GM12878 (cell line): ENCODE data around the gene FBXO27. TPM values are rescaled to one million over a fixed set of nuclear protein-coding genes. Genes with fewer than 3 reads are reported as not detected.

ENCODE experiments used
- ATAC-seq: fragments of 200-7000 bp; cut with Tn5 transposase; 3 replicates; pipeline ENCODE4 v1.9.1; 2020; ENCODE audit warnings: mild to moderate bottlenecking, moderate library complexity
- BruUV-seq: library from RNA; stranded (reverse); fragments of 400-500 nt; replicated peaks from 2 replicates; lab custom pipeline; 2021; lab: Mats Ljungman, UMichigan
- CTCF ChIA-PET: fragments of 300-600 bp; sonication (Branson Sonifier 250); formaldehyde crosslinking; extraction: SDS; loops from one replicate; lab custom pipeline; 2021; ENCODE audit warnings: inconsistent platforms; lab: Yijun Ruan, JAX
- POLR2A ChIA-PET: fragments of 350-600 bp; formaldehyde crosslinking; extraction: SDS; loops from one replicate; lab custom pipeline; 2021; ENCODE audit warnings: inconsistent platforms; lab: Charles Lee
- RAD21 ChIA-PET: fragments of 300-600 bp; sonication (Branson Sonifier 250); formaldehyde crosslinking; loops from one replicate; lab custom pipeline; 2023; ENCODE audit warnings: antibody characterized with exemption; ENCODE audit not compliant: unreplicated experiment; lab: Charles Lee
- SMC1A ChIA-PET: fragments of 300-600 bp; sonication (Branson Sonifier 250); formaldehyde crosslinking; loops from one replicate; lab custom pipeline; 2023; ENCODE audit not compliant: unreplicated experiment, uncharacterized antibody; lab: Charles Lee
- DNase-seq: peaks from one replicate; pipeline ENCODE4 v3.0.0-alpha.2; 2011; ENCODE audit warnings: low read depth, low spot score
- FAIRE-seq: peaks from 3 replicates; lab custom pipeline; 2011; peaks lifted over from hg19 to GRCh38; lab: Jason Lieb, UNC
- H2AFZ ChIP-seq: 2 replicates; pipeline ENCODE4 v1.6.0; 2011; ENCODE audit warnings: low read depth, low read length, control low read depth; ENCODE audit not compliant: control insufficient read depth
- H3K27ac ChIP-seq: 2 replicates; pipeline ENCODE4 v1.5.1; 2011; ENCODE audit warnings: control low read depth; ENCODE audit not compliant: control insufficient read depth, insufficient read depth
- H3K27me3 ChIP-seq, 2 experiments: replicated peaks in 1 of 2; 2 replicates each; pipeline versions ENCODE4 v1.6.0 to v1.6.1; 2011; ENCODE audit warnings: low read length in 1 of 2; ENCODE audit not compliant: control insufficient read depth in 2 of 2, insufficient read depth in 2 of 2
- H3K36me3 ChIP-seq, 2 experiments: 2 replicates each; pipeline ENCODE4 v1.5.1; 2011; ENCODE audit warnings: low read length in 1 of 2; ENCODE audit not compliant: control insufficient read depth in 2 of 2, insufficient read depth in 2 of 2
- H3K4me1 ChIP-seq: 2 replicates; pipeline ENCODE4 v1.6.1; 2011; ENCODE audit warnings: mild to moderate bottlenecking, low read length, moderate library complexity, mixed read lengths; ENCODE audit not compliant: control insufficient read depth, insufficient read depth
- H3K4me2 ChIP-seq: 2 replicates; pipeline ENCODE4 v1.6.0; 2011; ENCODE audit warnings: control low read depth; ENCODE audit not compliant: control insufficient read depth, insufficient read depth
- H3K4me3 ChIP-seq: fragments of 200-600 bp; sonication (generic); 2 replicates; pipeline ENCODE4 v1.5.1; 2016
- H3K79me2 ChIP-seq: 2 replicates; pipeline ENCODE4 v1.6.0; 2011; ENCODE audit warnings: low read length; ENCODE audit not compliant: control insufficient read depth, insufficient read depth
- H3K9ac ChIP-seq: 2 replicates; pipeline ENCODE4 v1.8.0; 2011; ENCODE audit warnings: low read length, control low read depth, mixed read lengths; ENCODE audit not compliant: control insufficient read depth, insufficient read depth
- H3K9me3 ChIP-seq: replicated peaks from 3 replicates; pipeline ENCODE4 v1.5.1; 2011; ENCODE audit warnings: mild to moderate bottlenecking, low read length; ENCODE audit not compliant: control insufficient read depth, insufficient read depth
- H4K20me1 ChIP-seq: 2 replicates; pipeline ENCODE4 v1.6.0; 2011; ENCODE audit not compliant: control insufficient read depth, insufficient read depth
- ATF7 ChIP-seq: fragments of 450-650 bp; IDR thresholded peaks from 2 replicates; pipeline ENCODE4 v1.6.1; 2016; ENCODE audit warnings: low read depth, mild to moderate bottlenecking
- CBX5 ChIP-seq: sonication (generic); IDR thresholded peaks from 2 replicates; pipeline ENCODE4 v1.6.1; 2016; ENCODE audit warnings: low read depth, moderate library complexity, mild to moderate bottlenecking, inconsistent platforms
- CREM ChIP-seq: IDR thresholded peaks from 2 replicates; pipeline ENCODE4 v1.6.1; 2014; ENCODE audit warnings: antibody characterized with exemption, low read depth
- JUND ChIP-seq: IDR thresholded peaks from 2 replicates; pipeline ENCODE4 v1.6.1; 2012; ENCODE audit warnings: low read depth, mild to moderate bottlenecking, low read length, improper control_type of control experiment, moderate library complexity
- NR2F1 ChIP-seq: fragments of 450-650 bp; conservative IDR thresholded peaks from 2 replicates; pipeline ENCODE4 v1.6.1; 2017; ENCODE audit warnings: mild to moderate bottlenecking
- NRF1 ChIP-seq: conservative IDR thresholded peaks from 2 replicates; pipeline ENCODE4 v1.6.1; 2011; ENCODE audit warnings: mild to moderate bottlenecking, low read depth, low read length, improper control_type of control experiment
- PRDM15 ChIP-seq: fragments of 450-650 bp; formaldehyde crosslinking; IDR thresholded peaks from 2 replicates; pipeline ENCODE4 v1.4.0; 2020; ENCODE audit warnings: mild to moderate bottlenecking, moderate library complexity
- RCOR1 ChIP-seq: conservative IDR thresholded peaks from 2 replicates; pipeline ENCODE4 v1.6.1; 2012; ENCODE audit warnings: low read depth, low read length, improper control_type of control experiment
- RUNX3 ChIP-seq: IDR thresholded peaks from 2 replicates; pipeline ENCODE4 v1.6.1; 2012; ENCODE audit warnings: low read length, inconsistent platforms
- WRNIP1 ChIP-seq: IDR thresholded peaks from 2 replicates; pipeline ENCODE4 v1.6.1; 2011; ENCODE audit warnings: low read depth, low read length, improper control_type of control experiment, borderline replicate concordance
- WGBS: methylation state at CpG from one replicate; pipeline ENCODE4 v1.1.6; 2016; ENCODE audit warnings: low lambda C conversion rate; ENCODE audit not compliant: insufficient replicate concordance, insufficient coverage; ENCODE audit errors: missing lambda C conversion rate; 5-methylcytosine and 5-hydroxymethylcytosine counted together
- in situ Hi-C: fragments of 300-500 bp; cut with MboI; formaldehyde crosslinking; loops from 9 replicates; pipeline ENCODE4 v1.14.3; 2018; ENCODE audit warnings: mixed read lengths
- intact Hi-C: fragments of 100-400 bp; cut with micrococcal nuclease; formaldehyde crosslinking; loops from one replicate; pipeline ENCODE4 v1.14.2; 2022; ENCODE audit not compliant: unreplicated experiment
- polyA plus RNA-seq, 11 experiments: library from polyadenylated mRNA; depleted of rRNA in 4 of 11; unstranded in 6 of 11; stranded (reverse) in 5 of 11; fragments of >200 nt; fragmentation: Nextera tagmentation in 4 of 11; fragmentation: Illumina TruSeq in 1 of 11; extraction: Ambion mirVana in 4 of 11; extraction: Trizol in 1 of 11; gene quantifications; 1 replicate in 1 of 11; 2 replicates in 10 of 11; pipeline versions ENCODE4 v1.2.1 to v1.2.3, GENCODE V29; 2011 to 2016; ENCODE audit warnings: inconsistent platforms in 2 of 11, missing spikeins in 2 of 11, low read depth in 1 of 11
- total RNA-seq, 4 experiments: library from RNA; depleted of rRNA in 3 of 4; stranded (reverse); fragments of >200 nt in 3 of 4; fragmentation: Illumina TruSeq in 1 of 4; extraction: Trizol in 1 of 4; gene quantifications; 2 replicates each; pipeline versions ENCODE4 v1.2.1 to v1.2.3, GENCODE V29; 2013 to 2021

FBXO27 gene
- total and polyA plus RNA-seq, 10 of the 15 experiments (the other 5 are each of a cell fraction or from before 2014, with no cell fraction given) = 3.1 to 15.4 (median 7.1) TPM

- no peak for TF ChIP-seq CBX5
- no peak for TF ChIP-seq RUNX3
- TF ChIP-seq CREM = no peak
- TF ChIP-seq NR2F1 = no peak
- no peak for TF ChIP-seq WRNIP1
- no peak for TF ChIP-seq PRDM15
- TF ChIP-seq ATF7 = no peak
- no peak for TF ChIP-seq NRF1
- no peak for TF ChIP-seq JUND
- TF ChIP-seq, all 136 proteins: peak for 0
Measured at GRCh38 chr19:39017026-39017425, 15.3 kb downstream of the FBXO27 start (continued).

- in situ Hi-C loops = no loop called here
- FAIRE-seq (peak; percentile 65), ATAC-seq (no peak)
- 57% methylated on average over 7 of the region's 7 CpGs for WGBS
- H3K4me3 ChIP-seq = no peak overlapping the region
- CTCF ChIA-PET = no interaction called here
- H3K4me1 ChIP-seq = peaks cover 4% of the 10 kb centered on the region; the same call in 1 of the 2 replicates
- peak overlapping the region; percentile 1; the same call in 1 of the 2 replicates for H3K4me2 ChIP-seq
- intact Hi-C loops = no loop called here
- no peak for TF ChIP-seq RCOR1
- peak; percentile 28; the same call in 1 of the 2 replicates for TF ChIP-seq RUNX3
- TF ChIP-seq, all 136 proteins: peak for 1
- Histone ChIP-seq H4K20me1 (no peaks in the 10 kb centered on the region), H3K27ac (no peak overlapping the region), H2AFZ (no peak overlapping the region; the same call in 1 of the 2 replicates), H3K79me2 (no peaks in the 10 kb centered on the region), H3K27me3 (no peaks in the 10 kb centered on the region), H3K9ac (no peak overlapping the region), H3K9me3 (no peaks in the 10 kb centered on the region), H3K36me3 (no peaks in the 10 kb centered on the region)
- RAD21 ChIA-PET = no interaction called here
- BruUV-seq = no TSS peak
- SMC1A ChIA-PET = no interaction called here
- DNase-seq = no peak
- POLR2A ChIA-PET = interaction anchor here (0.9 kb wide), 1 partner anchor 35 kb away, joined by 4 read pairs; no protein-coding TSS in a partner anchor
Measured at GRCh38 chr19:39014037-39014436, 18.3 kb downstream of the FBXO27 start.
